ENCODE measurements around the gene CST9.

DNA sequence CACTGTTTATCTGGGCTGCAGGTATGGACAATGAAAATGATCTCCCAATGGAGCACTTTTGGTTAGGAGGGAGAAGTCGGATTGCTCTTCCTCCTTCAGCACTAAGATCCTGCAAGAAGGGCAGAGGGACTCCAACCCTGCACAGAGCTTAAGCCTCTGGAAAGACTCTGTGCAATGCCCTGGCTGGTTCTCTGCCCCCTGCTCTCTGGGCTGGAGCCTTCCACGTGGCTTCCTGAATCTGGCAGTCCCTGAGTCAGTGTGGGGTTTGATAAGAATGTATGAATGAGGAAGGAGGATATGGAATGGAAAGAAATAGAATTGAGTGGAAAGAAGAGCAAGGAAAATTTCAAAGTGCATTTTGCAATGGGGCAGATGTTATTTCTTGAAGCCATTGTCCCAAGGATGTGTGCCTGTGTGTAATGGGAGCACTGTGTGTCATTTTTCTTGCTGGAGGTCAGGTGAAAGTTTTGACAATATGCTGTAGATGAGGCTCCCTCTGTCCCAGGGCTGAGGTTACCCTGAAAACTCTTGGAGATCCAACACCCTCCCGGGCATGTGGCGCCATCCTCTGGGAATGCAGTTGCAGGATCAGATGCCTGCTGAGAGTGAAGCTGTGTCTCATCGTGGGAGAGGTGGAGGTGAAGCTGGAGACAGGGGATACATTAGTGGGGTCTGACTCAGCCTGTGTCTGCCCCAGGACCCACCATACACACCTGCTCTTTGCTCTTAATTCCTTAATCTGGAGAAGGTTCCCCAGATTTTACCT, 21.1 kb downstream of the CST9 start:
- TF ChIP-seq POLR2AphosphoS5 (IDR thresholded peaks at IDR 0.05; ENCODE audit: insufficient read depth, low read depth, low read length) (no peak), POLR2A (IDR thresholded peaks at IDR 0.05; ENCODE audit: low read depth, low read length) (no peak)

Data from endothelial cell of umbilical vein (primary cell).